WI38 (cell line): ENCODE data around the gene RGS21.

Source experiments
- H3K4me3 ChIP-seq: 2 replicates; pipeline ENCODE4 v1.5.1; 2011; ENCODE audit warnings: low read depth, mild to moderate bottlenecking, control low read depth, low read length
- TF ChIP-seq, protein P1 (sequence below): IDR thresholded peaks from 2 replicates; pipeline ENCODE4 v1.5.1; 2012; ENCODE audit warnings: low read depth, mild to moderate bottlenecking, control low read depth, low read length

Gene RGS21

DNA sequence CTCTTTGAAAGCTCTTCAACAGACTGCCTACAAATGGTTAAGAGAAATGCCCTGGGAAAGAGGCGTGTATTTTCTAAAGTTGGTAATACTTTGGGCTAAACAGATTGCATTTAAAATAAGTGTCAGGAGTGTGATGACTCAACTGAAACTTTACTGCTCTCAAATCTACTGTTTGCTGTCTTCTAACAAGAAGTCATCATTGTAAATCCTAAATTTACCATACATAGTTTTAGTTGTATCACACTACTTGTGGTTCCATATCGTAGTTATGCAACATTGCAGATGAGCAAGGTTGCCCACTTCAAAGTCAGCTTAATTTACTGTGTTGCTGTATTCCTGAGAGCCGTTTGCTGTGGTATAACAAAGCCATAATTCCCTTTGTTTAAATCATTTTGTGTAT lies 59.6 kb downstream of the RGS21 start:
- H3K4me3 ChIP-seq = no peak overlapping the region
- TF ChIP-seq, protein P1, sequence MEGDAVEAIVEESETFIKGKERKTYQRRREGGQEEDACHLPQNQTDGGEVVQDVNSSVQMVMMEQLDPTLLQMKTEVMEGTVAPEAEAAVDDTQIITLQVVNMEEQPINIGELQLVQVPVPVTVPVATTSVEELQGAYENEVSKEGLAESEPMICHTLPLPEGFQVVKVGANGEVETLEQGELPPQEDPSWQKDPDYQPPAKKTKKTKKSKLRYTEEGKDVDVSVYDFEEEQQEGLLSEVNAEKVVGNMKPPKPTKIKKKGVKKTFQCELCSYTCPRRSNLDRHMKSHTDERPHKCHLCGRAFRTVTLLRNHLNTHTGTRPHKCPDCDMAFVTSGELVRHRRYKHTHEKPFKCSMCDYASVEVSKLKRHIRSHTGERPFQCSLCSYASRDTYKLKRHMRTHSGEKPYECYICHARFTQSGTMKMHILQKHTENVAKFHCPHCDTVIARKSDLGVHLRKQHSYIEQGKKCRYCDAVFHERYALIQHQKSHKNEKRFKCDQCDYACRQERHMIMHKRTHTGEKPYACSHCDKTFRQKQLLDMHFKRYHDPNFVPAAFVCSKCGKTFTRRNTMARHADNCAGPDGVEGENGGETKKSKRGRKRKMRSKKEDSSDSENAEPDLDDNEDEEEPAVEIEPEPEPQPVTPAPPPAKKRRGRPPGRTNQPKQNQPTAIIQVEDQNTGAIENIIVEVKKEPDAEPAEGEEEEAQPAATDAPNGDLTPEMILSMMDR = no peak

DNA sequence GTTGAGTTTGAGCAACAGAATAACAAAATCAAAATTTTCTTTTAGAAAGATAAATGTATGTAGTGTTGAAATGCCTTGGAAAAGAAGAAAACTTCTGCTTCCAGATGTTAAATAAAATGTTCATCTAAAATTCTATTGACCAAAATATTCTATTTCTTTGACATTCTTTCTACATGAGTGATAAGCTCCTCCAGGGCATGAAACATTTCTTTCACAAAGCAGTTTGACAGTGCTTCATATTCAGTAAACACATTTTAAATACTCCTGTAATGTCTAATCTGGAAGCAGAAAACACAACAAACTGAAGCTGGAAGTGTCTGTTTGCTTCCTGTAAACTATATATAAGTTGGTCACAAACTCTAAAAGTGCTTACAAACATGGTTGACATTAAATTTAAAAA lies 61.5 kb downstream of the RGS21 start:
- no peak overlapping the region for H3K4me3 ChIP-seq
- TF ChIP-seq, protein P1 = no peak

DNA sequence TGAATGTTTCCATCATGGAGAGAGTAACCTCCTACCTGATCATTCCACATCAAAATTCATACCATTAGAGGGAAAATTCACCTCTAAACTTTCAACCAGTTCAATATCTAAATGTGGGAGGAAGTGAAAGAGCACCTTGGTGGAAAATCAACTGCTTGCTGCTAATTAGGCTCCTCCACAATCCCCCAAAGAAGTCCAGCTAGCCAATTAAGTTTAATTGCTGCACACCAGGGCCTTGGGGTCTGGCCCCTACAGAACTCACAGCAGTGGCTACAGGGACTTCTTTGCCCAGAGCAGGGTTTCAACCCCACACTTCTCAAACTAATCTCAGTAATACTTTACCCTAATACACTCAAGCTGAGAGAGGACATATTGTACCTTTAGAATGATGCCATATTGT lies 62.1 kb downstream of the RGS21 start:
- no peak overlapping the region for H3K4me3 ChIP-seq
- TF ChIP-seq, protein P1 = no peak

DNA sequence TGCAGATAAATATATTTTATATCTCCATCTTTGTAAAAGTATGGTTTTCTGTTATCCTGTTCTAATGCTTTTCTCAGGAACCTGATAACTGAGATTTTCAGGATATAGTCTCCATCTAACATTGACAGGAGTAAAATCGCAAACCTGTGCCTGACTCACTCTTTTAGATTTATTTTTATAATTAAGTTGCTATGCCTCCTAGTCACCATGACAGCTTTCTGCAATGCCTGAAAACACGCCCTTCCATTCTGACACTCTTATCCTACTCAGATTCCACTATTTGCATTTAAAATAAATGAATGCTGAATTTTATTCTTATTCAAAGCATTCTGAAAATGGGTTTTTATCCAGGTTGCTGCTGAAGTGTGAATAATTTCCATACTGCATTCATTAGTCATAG lies 62.8 kb downstream of the RGS21 start:
- H3K4me3 ChIP-seq = no peak overlapping the region
- TF ChIP-seq, protein P1 = no peak

DNA sequence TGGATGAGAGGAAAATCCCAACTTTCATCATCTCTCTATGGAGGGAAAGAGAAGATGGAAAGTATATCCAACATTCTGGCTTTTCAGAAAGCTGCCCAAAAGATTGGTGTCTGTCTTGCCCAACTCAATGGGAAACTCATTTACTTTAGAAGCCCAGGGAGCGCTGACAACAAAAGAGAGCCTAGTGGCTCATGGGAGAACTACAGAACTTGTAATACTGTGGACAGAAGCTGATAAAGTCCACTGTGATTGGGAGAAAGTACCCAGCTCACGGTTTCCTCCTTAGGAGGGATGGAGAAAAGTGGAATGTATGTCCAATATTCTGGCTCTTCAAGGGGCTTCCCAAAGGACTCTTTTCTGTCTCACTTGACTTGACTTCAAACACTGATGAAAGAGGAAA lies 66.0 kb downstream of the RGS21 start:
- no peak overlapping the region for H3K4me3 ChIP-seq
- TF ChIP-seq, protein P1 = no peak

DNA sequence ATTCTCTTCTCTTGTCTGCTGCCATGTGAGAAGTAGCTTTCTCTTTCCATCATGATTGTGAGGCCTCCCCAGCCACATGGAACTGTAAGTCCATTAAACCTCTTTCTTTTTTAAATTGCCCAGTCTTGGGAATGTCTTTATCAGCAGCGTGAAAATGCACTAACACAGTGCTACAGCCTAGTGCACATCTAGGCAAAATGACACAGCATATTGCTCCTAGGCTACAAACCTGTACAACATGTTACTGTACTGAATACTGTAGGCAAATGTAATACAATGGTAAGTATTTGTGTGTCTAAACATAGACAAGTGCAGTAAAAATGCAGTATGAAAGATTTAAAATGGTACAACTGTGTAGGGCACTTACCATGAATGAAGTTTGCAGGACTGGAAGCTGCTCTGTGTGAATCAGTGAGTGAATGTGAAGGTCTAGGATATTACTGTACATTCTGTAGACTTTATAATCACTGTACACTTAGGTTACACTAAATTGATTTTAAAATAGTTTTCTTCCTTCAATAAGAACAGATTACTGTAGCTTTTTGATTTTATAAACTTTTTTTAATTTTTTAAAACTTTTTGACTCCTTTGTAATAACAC lies 69.4 kb downstream of the RGS21 start:
- H3K4me3 ChIP-seq = no peak overlapping the region
- TF ChIP-seq, protein P1 = no peak

DNA sequence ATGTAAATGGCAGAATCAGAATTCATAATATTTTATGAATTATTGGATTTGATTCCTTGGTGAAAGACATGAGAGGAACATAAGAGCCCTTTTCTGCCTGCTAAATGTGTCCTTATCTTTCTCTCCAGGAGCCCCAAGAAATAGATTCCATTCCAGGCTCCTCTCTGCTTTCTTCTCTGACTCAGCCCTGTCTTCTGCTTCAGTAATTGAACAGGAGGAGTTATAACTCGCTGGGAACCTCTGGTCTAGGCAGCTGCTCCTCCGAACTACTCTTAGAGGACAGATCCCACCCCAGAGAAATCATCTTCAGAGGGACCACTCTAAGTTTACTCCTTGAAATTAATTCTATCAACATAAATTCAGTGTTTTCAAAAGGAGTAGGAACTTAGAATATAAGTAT lies 78.4 kb downstream of the RGS21 start:
- TF ChIP-seq, protein P1 = no peak
- no peak overlapping the region for H3K4me3 ChIP-seq
